GM12874 (cell line): ENCODE results near the gene SEPSECS.

ENCODE experiments used
- CTCF ChIP-seq: IDR thresholded peaks from 2 replicates; pipeline ENCODE4 v1.5.1; 2011; ENCODE audit warnings: low read depth, mild to moderate bottlenecking, control low read depth, low read length, moderate library complexity; ENCODE audit not compliant: insufficient read depth

SEPSECS gene

GRCh38 chr4:25180524-25181131, 20.4 kb upstream of the SEPSECS start:
- peak; percentile 57; the same call in 1 of the 2 replicates for TF ChIP-seq CTCF

GRCh38 chr4:25178838-25179261, 18.6 kb upstream of the SEPSECS start:
- TF ChIP-seq CTCF: no peak

- TF ChIP-seq CTCF: no peak
These were observed 16.9 kb upstream of the SEPSECS start for GRCh38 chr4:25177147-25177546.

- TF ChIP-seq CTCF: no peak
These were observed 14.4 kb upstream of the SEPSECS start for GRCh38 chr4:25174674-25175073.

GRCh38 chr4:25172961-25173915, 13.0 kb upstream of the SEPSECS start:
- TF ChIP-seq CTCF: no peak

- TF ChIP-seq CTCF: no peak
These were observed 11.1 kb upstream of the SEPSECS start for GRCh38 chr4:25171201-25171865.

- no peak for TF ChIP-seq CTCF
These were observed 9.2 kb upstream of the SEPSECS start for GRCh38 chr4:25169446-25169845.
